ENCODE results near the gene ETV5. TPM values are rescaled to one million over a fixed set of nuclear protein-coding genes. Genes with fewer than 3 reads are reported as not detected.

The ETV5 gene
- polyA plus RNA-seq, 1 experiment: 24.1 TPM

DNA sequence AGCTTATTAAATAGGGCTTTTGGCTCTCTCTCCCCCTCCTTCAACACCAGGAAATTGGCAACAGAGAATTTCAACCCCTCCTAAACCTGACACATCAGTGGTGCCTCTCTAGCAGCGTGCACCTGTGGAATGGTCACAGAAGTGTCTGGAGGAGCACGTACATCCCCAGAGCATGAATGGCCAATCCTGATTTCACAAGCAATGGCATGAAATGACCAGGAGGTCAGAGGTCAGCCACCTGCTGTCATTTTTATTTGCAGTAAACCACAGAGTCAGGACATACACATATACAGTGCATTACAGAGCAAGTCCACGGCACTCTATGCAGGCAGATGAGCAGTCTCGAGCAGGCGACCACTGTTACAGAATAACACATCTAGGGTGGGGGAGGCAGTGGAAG lies 25.1 kb upstream of the ETV5 start:
- TF ChIP-seq, protein P1, sequence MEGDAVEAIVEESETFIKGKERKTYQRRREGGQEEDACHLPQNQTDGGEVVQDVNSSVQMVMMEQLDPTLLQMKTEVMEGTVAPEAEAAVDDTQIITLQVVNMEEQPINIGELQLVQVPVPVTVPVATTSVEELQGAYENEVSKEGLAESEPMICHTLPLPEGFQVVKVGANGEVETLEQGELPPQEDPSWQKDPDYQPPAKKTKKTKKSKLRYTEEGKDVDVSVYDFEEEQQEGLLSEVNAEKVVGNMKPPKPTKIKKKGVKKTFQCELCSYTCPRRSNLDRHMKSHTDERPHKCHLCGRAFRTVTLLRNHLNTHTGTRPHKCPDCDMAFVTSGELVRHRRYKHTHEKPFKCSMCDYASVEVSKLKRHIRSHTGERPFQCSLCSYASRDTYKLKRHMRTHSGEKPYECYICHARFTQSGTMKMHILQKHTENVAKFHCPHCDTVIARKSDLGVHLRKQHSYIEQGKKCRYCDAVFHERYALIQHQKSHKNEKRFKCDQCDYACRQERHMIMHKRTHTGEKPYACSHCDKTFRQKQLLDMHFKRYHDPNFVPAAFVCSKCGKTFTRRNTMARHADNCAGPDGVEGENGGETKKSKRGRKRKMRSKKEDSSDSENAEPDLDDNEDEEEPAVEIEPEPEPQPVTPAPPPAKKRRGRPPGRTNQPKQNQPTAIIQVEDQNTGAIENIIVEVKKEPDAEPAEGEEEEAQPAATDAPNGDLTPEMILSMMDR (IDR thresholded peaks at IDR 0.05; ENCODE audit: insufficient read depth, low read depth, low read length): no peak
- Histone ChIP-seq H3K36me3 (ENCODE audit: control insufficient read depth, insufficient read depth, low read length) (no peaks in the 10 kb centered on the region), H3K27me3 (ENCODE audit: control insufficient read depth, insufficient read depth, low read length) (peaks cover 1% of the 10 kb centered on the region), H3K4me3 (ENCODE audit: low read depth, low read length) (no peak overlapping the region)
- no peak for DNase-seq (ENCODE audit: low read depth)
- ChIA-PET POLR2A (no interaction called here), CTCF (interaction anchor here (1.3 kb wide), 1 partner anchor 9 kb away, joined by 3 read pairs; no protein-coding TSS in a partner anchor)

DNA sequence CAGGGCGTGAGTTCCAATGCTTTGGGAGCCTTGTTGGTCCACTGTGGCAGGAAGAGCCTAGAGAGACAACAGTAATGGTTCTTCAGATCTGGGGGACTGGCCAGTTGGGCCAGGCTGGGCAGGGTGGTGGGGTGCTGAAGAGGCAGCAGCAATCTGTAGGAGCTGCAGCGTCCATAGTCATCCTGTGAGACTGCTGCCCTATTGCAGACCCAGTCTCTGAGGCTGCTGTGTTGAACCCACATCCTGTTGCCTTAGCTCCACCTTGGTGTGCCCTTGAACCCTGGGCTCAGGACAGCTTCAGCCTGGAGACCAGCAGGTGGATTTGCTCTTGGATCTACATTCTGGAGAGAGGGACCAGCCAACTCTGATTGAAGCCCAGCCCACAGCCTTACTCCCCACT lies 23.6 kb upstream of the ETV5 start:
- Histone ChIP-seq H3K27me3 (ENCODE audit: control insufficient read depth, insufficient read depth, low read length) (peaks cover 1% of the 10 kb centered on the region), H3K36me3 (ENCODE audit: control insufficient read depth, insufficient read depth, low read length) (no peaks in the 10 kb centered on the region), H3K4me3 (ENCODE audit: low read depth, low read length) (no peak overlapping the region)
- ChIA-PET POLR2A (no interaction called here), CTCF (interaction anchor here (1.3 kb wide), 1 partner anchor 11 kb away, joined by 3 read pairs; no protein-coding TSS in a partner anchor)
- DNase-seq (ENCODE audit: low read depth): no peak
- TF ChIP-seq, protein P1 (IDR thresholded peaks at IDR 0.05; ENCODE audit: insufficient read depth, low read depth, low read length): no peak

DNA sequence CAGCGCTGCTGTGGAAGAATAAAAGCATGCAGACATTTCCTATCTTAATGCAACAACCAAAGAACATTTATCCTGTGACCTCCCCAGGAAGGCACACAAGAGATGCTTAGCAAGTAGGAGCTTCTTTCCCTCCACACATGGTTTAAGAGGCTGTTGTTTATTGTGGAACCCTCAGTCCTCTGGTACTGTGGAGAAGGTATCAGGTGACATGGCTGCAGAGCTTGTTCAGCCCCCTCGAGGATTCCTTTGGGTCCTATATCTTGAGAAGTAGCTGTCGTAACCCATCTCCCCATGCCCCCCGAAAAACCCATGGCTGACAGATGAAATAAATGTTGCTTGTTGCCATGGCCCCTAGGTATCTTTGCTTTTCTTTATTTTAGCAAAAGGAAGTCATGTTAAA lies 20.3 kb upstream of the ETV5 start:
- Histone ChIP-seq H3K36me3 (ENCODE audit: control insufficient read depth, insufficient read depth, low read length) (no peaks in the 10 kb centered on the region), H3K4me3 (ENCODE audit: low read depth, low read length) (no peak overlapping the region), H3K27me3 (ENCODE audit: control insufficient read depth, insufficient read depth, low read length) (peaks cover 1% of the 10 kb centered on the region)
- DNase-seq (ENCODE audit: low read depth): no peak
- POLR2A ChIA-PET: no interaction called here
- CTCF ChIA-PET: no interaction called here
- TF ChIP-seq, protein P1 (IDR thresholded peaks at IDR 0.05; ENCODE audit: insufficient read depth, low read depth, low read length): no peak

DNA sequence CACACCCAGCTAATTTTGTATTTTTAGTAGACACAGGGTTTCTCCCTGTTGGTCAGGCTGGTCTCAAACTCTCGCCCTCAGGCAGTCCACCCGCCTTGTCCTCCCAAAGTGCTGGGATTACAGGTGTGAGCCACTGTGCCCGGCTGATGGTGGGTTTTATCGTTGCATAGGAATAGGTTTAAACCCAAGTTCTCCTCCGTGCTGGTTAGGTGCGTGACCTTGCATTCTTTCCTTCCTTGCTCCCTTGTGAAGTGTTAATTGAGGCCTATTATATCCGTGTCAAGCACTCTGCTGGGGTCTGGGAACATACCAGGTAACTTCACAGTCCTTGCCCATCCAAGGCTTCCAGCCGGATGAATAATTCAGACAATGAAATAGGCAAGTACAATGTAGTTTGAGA lies 19.3 kb upstream of the ETV5 start:
- no peak overlapping the region for H3K4me3 ChIP-seq (ENCODE audit: low read depth, low read length)
- no peaks in the 10 kb centered on the region for H3K36me3 ChIP-seq (ENCODE audit: control insufficient read depth, insufficient read depth, low read length)
- peaks cover 1% of the 10 kb centered on the region for H3K27me3 ChIP-seq (ENCODE audit: control insufficient read depth, insufficient read depth, low read length)
- ChIA-PET POLR2A (no interaction called here), CTCF (no interaction called here)
- TF ChIP-seq, protein P1 (IDR thresholded peaks at IDR 0.05; ENCODE audit: insufficient read depth, low read depth, low read length): no peak
- no peak for DNase-seq (ENCODE audit: low read depth)

DNA sequence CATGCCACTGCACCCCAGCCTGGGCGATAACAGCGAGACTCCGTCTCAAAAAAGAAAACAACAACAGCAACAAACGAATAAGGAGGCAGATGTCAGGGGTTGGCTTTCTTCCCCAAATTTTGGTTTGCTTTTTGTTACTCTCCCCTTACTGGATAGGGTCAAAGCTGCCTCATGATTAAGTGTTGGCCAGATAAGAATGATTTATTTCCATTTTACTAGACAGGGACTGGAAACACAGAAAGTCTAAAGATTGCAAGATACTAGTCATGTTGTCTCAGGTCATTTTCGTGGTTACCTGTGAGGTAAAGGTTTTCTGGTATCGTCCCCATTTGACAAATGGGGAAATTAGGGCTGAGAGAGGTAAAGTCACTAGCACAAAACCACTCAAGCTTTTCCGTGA lies 18.6 kb upstream of the ETV5 start:
- TF ChIP-seq, protein P1 (IDR thresholded peaks at IDR 0.05; ENCODE audit: insufficient read depth, low read depth, low read length): no peak
- H3K27me3 ChIP-seq (ENCODE audit: control insufficient read depth, insufficient read depth, low read length): peaks cover 1% of the 10 kb centered on the region
- CTCF ChIA-PET: no interaction called here

More for the DNA sequence above, 18.6 kb upstream of the ETV5 start:
- POLR2A ChIA-PET: no interaction called here
- Histone ChIP-seq H3K36me3 (ENCODE audit: control insufficient read depth, insufficient read depth, low read length) (no peaks in the 10 kb centered on the region), H3K4me3 (ENCODE audit: low read depth, low read length) (no peak overlapping the region)
- no peak for DNase-seq (ENCODE audit: low read depth)

Data from BJ (cell line).